Inflammatory macrophage treated with lipopolysaccharide for 1 hour (primary cell): ENCODE data around the gene WDR86.

Experiments used
- DNase-seq, 2 donors: peaks; one replicate each; pipeline ENCODE4 v3.0.0-alpha.2; 2020 to 2022

WDR86 gene

DNA sequence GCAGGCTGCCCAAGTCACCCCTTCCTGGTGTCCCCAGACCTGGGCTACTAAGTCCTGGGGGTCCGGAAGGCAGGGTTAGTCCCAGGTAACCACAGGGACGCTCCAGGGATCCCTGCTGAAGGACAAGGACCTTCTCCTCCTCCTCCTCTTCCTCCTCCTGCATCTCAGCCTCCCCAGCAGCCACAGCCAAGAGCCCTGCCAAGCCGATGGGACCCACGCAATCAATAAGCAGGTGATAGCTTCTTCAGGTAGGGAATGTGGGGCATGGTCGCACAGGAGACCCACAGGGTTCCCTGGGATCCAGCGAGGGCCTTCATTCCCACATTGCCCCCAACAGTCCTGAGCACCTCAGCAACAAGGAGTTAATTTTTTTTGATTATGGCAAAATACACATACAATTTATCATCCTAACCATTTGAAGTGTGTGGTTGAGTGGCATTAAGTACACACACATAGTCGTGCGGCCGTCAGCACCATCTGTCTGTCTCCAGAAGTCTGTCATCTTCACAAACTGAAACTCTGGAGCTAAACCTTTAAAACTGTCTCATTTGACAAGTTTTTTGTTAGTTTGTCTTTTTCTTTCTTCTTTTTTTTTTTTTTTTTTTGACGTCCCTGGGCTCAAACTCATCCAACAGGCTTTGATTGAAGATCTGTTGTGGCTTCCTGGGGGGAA is 18.0 kb upstream of the WDR86 start:
- no peak for DNase-seq

DNA sequence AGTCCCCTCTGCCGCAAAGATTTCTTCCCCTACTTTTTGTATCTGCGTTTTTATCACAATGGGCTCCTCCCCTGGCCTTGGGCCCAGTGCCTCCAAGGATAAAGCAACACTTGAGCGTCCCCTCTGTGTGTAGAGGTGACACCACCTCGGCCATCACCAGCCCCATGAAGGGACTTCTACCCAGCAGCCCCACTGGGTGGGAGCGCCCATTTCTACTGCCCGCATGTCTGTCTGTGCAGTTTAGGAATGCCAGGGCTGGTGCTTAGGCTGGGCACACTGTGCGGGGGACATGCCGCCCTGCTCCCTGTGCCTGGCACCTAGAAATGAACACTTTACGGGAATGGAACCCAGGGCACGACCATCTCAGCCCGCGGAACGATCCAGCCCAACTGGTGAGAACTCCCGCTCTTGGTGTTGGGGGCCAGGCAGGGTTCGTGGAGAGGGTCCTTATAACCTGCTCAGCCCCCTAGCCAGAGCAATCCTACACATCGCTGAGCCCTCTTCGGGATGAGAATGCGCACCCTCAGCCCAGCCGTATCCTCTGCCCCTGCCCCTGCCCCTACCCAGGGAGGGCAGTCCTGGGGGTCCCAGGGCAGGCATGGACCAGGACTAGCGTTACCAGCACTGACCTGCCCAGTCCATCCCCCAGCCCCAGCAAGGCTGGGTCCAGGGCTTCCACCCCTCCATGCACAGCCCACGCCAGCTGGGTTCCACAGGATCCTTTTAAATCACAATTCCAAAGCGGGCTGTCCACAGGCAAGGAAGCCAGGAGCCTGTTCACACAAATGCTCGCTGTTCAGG is 17.3 kb upstream of the WDR86 start:
- DNase-seq, result no peak

DNA sequence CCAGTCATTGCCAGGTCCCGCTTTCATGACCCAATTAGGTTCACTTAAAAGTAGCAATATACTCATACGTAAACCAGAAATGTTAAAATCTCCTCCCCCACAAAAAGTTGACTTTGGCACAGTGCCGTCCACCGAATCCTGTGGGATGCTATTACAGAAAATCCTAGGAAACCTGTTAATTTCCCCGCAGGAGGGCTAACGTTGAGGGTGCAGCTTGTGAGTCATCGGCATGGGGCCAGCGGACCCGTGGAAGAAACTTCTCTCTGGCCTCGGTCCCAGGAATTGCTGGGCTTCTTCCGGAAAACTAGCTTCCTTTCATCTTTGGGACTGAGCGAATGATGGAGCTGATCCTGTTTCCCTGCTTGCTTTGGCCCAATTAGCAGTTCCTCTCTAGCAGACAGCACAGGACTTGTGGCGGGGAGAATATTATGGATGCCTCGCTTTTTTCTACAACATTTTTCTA is 16.6 kb upstream of the WDR86 start:
- no peak for DNase-seq

DNA sequence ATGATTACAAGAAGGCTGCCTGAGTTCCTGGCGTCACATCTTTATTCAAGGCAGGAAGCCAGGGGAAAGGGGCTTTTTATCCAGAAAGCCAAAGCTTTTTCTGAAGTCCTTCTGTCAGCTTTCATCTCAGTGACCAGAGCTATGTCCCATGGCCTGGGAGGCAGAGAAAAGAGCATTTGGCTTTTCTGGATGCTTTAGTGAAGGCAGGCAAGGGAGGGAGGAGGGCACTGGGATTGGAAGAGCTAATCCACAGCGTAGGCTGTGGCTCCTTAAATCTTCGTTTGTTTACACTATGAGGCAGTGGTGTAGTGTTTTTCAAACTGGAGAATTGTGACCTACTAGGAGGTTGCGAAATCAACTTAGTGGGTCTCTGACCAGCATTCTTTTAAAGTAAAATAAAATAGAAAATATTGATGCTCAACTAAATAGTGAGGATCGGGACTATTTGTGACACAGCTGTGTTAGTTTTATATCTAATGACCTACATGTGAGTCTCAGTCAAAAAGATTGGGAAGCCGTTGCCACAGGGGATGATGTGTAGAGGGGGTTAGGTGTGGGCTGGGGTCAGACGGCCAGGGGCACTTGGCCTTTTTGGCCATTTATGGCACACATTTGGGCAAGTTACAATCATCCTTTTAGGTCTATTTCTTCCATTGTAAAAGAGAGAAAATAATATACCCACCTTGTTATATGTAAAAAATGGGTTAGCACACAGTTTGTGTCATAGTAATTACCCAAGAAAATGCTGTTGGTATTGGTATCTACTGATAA is 16.0 kb upstream of the WDR86 start:
- DNase-seq, result no peak

DNA sequence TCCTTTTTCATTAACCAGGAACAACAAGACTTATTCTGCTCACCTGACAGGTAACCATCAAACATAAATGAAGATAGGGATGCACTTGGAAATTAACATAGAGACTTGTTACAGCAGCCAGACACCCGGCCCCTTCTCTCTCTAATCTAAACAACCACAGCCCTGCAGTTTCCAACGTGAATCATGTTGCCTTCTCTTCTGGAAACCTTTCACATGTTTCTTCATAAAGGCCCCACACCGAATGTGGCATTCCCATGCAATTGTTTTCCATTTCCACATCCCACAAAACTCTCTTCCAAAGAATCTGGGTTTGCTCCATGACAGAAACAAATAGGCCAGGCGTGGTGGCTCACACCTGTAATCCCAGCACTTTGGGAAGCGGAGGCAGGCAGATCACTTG is 15.0 kb upstream of the WDR86 start:
- no peak for DNase-seq

DNA sequence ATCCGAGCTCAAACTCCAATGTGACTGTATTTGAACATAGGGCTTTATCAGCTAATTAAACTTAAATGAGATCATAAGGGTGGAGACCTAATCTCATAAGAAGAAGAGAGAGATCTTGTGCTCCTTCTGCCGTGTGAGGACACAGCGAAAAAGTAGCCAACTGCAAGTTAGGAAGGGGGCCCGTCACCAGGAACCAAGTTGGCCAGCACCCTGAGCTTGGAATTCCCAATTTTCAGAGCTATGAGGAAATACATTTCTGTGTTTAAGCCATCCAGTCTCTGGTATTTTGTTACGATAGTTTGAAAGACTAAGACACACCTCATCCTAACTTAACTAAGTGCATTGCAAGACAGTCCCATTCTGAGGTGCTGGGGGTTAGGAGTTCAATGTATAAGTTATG is 14.1 kb upstream of the WDR86 start:
- no peak for DNase-seq

DNA sequence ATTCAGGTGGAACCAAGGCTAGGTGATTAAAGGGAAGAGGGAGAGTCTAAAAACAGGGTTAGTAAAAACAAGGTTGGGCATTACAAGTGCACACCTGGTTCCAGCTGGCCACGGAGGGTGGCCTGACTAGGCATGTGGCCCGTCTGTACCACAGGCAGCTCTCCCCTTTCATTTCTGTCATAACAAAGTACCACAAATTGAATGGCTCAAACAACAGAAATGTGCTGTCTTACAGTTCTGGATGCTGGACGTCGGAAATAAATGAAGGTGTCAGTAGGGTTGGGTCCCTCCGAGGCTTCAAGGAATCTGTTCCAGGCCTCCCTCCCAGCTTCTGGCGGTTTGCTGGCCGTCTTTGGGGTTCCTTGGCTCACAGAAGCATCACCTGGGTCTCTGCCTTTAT is 13.4 kb upstream of the WDR86 start:
- no peak for DNase-seq

DNA sequence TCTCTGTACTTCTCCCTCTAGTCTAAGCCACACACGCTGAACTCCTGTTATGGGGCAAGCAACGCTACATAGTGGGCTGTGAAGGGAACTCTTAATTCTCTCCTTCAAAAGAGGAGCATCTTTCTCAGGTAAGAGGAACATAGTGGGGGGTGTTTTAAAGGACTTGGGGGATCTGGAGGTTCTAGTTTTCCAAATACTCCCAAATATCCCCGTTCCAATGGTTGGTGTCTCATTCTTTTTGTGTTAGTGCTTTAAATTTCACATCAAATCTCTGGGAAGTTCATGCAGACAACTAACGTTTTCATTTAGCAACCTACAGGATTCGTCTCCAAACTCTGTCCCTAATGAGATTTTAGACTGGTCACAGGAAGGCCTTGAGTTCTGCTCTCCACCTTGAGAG is 12.4 kb upstream of the WDR86 start:
- no peak for DNase-seq

DNA sequence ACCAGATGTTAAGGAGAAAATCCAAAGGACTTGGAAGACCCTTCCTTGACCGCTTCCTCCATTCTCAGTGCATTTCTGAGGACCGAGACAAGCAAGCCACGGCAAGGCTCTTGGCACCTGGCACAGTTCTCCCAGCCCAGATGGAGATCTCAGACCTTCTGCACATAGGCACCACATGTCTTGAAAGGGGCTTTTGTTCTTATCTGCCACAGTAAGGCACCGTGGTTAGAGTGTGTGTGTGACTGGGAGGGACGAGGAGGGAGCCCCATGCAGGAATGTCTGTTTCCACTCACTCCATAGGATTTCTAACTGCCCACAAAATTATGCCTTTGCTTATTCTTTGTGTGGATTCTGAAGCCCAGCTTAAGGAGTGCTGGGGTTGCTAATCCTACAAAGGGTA is 10.3 kb upstream of the WDR86 start:
- DNase-seq, result no peak

DNA sequence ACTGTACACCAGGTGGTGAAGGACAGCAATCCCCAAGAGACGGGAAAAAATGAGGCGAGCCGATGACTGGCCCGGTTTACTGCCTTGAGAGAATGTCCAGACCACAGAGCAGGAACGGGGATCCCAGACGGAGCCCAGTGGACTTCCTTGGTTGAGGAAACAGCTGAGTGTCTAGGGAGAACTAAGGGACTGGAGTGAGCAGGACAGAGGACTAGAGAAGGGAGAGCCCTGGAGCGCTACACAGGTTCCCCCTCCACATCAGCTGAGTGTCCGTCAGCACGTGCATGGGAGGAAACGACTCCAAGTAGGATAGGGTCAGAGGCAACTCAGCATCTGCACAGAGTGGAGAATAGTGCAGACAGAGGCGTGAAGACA is 7.1 kb upstream of the WDR86 start:
- peak; percentile 30 to 31 for DNase-seq

DNA sequence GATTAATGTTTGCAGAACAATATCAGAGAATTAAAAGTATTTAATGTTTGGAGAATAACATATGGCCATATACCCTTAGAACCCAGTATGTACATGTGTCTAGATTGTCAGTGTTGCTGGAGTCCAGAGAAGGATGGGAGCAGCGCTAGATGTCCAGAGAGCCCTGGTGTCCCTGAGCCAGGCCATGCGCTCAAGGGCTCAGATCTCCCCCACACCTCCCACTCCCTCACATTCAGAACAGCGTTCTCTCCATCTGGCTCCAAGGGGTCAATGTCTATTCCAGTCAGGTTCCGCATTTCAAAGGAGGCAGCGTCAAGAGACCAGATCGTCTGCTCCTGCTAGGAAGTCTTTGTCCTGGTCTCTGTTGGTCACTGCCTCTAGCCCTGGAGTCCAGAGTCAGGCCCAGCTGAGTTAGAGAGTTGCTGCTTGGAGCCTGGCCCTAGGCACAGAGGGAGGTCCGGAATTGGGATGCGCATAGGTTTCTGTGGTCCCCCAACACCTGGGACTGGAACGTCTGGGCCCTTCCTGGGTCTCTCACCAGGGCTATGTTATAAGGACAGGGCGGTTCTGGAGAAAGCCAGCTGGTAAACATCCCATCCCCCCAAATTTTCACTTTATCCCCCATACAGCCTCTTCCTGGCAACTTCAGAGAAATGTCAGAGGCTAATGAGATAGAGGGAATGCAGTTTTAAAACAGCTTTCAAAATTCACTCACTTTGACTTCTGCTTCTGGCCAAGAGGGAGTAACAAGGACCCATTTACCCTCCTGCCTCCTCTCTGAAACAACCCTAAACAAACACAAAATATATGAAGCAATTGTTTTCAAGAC is 6.5 kb upstream of the WDR86 start:
- no peak for DNase-seq

DNA sequence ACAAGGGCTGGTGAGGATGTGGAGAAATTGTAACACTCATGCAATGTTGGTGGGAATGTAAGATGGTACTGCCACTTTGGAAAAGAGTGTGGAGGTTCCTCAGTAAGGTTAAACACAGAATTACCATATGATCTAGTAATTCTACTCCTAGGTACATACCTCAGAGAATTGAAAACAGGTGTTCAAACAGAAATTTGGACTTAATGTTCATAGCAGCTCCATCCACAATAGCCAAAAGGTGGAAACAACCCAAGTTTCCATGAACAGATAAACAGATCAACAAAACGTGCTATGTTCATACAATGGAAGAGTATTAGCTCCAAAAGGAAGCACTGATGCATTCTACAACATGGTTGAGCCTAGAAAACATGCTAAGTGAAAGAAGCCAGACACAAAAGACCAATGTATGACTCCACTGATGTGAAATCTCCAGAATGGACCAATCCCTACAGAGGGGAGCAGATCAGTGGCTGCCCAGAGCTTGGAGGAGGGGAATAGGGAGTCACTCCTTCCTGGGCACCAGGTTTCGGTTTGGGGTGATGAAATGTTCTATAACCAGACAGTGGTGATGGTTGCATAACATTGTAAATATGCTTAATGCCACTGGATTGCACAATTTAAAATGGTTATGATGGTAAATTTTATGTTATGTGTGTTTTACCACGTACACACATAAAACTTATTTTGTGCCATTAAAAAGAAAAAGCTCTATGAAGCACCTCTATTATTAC is 5.7 kb upstream of the WDR86 start:
- peak; percentile 96 to 97 for DNase-seq

DNA sequence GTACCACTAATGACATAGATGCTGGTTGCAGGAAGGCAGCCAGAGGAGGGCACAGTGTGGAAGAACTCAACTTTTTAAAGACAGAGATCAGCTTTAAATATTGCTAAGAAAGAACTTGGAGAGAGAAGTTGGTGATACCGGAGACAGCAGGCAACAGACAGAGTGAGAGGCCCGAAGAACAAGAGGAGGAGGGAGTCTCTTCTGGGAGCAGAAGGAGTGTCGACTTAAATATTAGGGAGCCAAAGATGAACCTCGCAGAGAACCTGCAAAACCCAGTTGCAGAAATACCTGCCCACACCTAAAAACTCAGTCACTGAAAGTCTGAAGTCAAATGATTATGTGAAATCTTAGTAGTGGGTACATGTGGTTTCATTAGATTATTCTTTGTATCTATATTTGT is 3.4 kb upstream of the WDR86 start:
- no peak for DNase-seq

DNA sequence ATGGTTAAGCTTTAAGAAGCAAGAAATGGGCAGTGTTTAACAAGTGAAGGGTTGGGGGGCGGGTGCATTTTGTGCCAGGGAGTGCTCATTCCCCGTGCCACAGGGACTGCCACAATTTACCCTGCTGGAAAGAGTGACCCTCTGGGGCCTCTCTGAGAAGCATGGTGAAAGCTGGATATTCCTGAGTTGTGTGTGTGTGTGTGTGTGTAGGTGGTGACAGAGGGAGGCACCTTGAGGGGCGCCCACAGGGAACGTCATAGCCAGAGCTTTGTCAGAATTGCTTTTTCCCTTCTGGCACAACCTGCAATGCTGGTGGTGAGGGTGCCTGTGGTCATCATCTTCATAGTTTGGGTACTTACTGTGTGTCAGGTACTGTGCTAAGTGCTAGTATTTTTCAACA is 2.5 kb upstream of the WDR86 start:
- no peak for DNase-seq

DNA sequence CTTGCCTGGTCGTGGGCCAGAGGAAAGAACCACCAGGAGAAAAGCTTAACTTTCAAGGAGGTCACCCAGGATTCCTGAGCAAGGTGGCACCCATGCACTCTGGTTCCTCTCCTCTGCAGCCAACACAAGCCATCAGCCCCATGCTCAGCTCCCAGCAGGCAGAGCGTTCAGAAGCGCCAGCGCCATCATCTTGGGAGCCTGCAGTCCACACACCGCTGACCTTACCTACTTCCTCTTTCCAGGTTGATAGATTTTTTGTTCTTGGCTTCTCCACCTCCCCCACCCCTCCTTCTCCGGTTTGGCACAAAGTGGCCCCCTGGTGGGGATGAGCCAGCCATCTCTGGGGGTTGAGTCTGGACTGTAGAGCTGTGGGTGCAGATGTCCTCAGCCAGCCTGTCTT is 1.7 kb upstream of the WDR86 start:
- DNase-seq, result no peak

DNA sequence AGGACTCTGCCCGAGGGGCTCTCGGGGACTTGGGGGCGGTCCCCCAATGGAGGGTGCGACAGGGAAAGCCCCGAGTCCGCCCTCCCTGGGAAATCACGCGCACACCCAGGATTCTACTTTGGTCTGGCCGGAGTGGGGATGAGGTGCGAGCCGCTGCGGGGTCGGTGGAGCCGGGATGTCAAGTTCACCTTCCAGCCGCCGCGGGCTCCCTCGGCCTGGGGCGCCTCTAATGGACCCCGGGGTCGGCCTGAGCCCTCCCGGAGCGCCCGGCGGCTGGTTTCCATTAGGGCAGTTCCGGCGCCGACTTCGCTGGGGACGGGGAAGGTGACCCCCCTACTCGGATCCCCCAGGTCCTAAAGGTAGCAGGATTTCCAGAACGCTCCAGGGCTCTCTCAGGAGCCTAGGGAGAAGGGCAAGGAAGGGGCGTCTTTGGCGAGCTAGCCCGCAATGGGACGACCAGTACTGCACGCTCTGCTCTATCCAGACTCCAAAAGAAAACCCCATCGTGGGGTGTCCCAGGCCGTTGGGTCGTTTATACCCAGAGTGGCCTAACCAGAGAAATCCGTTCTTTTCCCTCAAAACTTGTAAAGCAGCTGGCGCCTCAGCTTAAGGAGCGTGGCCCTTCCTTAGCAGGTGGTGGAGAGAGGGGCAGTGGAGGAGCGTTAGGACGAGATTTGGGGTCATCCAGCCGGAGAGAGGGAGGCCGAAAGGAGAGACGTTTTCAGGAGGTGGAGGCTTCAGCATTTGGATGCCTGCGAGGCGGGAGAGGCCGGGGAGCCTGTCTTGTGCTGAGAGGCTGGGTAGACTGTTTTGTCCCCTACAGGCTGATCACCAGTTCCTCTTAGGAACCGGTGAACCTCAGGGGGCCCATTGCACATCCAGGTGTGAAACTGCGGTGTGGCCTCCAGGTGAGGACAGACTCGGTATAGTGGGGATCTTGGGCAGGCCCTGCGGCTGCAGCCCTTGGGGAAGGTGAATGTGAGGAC is 860 bp upstream of the WDR86 start:
- no peak for DNase-seq

DNA sequence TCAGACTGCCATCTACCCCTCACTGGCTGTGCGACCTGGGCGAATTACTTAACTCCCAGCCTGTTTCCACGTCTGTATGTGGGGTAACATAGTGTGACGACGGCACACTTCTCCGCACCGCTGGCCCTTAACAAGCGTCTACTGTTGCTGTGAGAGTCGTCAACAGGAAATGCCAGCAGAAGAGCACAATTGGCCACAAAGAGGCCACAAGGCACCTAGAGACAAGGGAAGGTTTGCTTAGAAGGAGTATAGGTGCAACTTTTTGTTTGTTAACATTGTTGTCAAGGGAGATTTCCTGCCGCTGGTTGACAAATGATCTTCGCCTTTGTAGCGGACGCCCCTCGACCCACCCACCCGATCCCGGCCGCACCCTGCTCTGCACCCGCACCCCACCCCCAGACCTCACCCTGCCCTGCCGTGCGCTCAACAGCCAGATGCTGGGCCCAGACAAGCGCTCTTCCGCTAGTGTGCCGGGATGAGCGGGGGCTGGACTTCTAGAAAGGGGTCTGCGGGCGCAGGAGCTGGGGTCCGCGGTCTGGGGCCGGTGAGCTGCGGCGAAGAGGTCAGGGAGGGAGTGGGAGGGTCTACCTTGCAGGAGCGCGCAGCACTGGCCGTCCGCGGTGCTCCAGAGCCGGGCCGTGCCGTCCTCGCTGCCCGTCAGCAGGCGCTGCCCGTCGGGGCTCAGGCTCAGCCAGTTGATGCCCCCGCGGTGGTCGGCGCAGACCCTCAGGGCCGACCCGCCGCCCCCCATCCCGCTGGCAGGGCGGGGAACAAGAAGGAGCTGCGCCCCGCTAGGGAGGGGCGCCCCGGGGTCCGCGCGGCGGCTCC is 785 bp downstream of the WDR86 start:
- DNase-seq, result no peak

DNA sequence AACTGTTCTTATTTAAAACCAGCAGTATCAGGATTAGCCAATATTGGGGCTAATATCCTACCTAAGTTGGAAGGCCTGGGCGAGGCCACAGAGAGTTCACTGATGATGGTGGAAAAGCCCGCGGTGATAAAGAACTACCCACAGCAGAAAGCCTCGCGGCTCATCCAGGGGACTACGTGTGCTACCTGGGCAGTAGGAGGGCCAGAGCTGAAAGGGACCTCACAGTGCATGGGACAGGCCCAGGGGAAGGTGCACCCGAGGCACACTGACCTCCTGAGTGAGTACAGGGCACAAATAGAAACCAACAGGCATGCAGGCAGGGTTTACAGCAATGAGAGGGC is 1.4 kb downstream of the WDR86 start:
- no peak for DNase-seq

DNA sequence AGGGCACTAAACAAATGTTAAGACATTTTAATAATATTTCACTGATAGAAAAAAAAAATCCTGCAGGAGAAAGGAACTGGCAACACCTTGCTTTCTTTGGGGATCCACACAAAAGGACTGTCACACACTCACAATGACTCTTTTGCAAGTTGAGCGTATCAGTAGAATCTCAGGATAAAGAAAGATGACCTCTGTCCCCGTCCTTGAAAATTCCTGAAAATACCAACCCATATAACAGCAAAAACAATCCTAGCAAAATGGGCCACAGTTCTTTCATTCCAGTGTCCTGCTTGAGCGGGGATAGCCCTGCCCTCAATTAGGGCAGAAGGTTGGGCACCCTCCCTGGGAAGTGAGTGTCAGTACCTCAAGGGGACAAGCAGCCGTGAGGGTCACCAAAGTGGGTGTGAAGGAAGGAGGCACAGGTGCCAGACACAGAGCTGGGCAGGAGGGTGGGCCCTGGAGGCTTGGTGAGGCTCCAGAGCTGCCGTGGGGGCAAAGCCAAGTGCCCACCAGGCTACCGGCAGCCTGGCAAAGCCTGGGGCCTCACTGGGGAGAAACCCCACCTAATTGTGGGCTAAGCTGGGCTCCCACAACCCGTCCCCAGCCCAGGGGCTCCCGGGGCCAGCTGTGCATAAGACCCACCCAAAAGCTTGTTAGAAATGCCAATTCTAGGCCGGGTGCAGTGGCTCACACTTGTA is 2.8 kb downstream of the WDR86 start:
- DNase-seq, result no peak
